ENCODE measurements around the gene ASIC3.
A peak's percentile ranks its signal among the peaks of the same experiment; 100 is the strongest.

Gene ASIC3

DNA sequence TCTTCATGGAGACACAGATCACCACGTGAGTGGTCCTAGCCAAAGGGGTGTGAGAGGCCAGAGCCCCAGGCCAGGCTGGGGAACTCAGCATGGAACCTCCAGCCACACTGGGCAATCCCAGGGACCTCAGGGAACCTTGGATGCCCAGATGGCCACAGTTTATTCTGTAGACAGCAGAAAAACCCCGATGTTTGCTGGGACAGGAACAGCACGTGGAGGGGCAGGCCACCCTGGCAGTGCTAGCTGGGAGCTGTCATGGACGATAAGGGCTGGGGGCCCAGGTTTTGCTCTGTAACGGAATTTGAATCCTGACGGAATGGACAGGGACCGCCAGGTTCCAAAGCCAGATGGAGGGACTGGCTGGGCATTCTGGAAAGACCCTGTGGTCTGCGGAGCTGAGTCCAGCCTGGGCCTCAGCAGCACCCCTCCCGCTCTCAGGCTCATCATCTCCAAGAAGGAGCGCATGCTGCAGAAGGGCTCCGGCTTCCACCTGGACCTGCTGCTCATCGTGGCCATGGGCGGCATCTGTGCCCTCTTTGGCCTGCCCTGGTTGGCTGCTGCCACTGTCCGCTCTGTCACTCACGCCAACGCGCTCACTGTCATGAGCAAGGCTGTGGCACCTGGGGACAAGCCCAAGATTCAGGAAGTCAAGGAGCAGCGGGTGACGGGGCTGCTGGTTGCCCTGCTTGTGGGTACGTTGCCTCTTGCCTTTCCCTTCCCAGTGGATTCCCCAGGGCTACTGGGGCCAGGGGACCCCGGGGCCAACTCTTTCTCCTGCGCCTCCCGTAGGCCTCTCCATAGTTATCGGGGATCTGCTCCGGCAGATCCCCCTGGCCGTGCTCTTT is 26.7 kb downstream of the ASIC3 start:
- DNase-seq = no peak

DNA sequence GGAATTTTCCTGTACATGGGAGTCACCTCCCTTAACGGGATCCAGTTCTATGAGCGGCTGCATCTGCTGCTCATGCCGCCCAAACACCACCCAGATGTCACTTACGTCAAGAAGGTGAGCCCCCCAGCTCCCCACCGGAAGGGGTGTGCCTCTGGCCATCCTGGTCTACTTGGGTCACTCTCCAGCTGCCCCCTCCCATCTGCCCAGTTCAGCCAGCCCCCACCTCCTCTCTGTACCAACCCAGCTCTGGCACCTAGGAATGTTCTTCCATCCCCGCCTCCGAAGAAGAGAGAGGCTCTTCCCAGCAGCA is 27.3 kb downstream of the ASIC3 start:
- no peak for DNase-seq

DNA sequence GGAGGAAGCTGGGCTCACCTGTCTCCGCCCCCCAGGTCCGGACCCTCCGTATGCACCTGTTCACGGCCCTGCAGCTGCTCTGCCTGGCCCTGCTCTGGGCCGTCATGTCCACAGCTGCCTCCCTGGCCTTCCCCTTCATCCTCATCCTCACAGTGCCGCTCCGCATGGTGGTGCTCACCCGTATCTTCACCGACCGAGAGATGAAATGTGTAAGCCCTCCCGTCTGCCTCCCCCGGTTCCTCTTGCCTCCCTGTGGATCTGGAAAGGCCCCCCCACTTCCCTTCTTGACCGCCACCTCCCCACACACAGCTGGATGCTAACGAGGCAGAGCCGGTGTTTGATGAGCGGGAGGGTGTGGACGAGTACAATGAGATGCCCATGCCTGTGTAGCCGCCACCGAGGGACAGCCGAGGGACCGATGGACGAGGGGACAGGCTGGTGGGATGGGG is 27.7 kb downstream of the ASIC3 start:
- no peak for DNase-seq

DNA sequence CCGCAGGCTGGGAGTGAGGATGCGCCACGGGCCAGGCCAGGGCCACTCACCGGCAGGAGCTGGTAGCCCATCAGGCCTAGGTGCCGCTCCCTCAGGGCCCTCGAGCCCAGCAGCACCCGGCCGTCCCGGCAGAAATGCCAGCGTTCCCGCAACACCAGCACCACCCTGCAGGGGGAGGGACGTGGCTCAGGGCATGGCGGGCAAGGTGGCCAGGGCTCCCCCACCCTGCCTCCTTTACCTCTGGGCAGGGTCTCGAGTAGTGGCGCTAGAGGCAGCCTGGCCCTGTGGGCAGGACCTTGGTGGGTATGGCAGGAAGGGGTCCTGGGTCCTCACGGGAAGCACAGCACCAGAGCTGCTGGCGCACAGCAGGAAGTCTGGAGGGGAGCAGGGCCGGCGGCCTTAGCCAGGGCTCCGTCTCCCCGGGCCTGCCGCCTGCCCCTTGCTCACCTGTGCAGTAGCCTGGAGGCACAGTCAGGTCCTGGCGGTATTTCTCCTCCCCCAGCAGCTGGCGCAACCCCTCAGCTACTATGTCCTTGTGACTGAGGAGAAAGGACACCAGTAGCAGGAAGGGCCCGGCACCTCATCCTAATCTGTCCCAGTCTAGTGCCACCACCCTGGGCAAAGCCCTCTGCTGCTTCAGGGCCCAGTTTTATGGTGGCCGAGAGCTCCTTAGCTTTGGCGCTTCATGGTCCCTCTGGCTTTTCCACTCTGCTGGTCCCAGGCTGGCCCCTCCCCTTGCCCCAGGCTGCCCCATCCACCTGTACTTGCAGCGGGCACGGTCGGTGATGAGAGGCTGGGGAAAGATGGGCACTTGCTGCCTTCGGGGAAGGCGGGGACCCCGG is 28.8 kb downstream of the ASIC3 start:
- DNase-seq = no peak

DNA sequence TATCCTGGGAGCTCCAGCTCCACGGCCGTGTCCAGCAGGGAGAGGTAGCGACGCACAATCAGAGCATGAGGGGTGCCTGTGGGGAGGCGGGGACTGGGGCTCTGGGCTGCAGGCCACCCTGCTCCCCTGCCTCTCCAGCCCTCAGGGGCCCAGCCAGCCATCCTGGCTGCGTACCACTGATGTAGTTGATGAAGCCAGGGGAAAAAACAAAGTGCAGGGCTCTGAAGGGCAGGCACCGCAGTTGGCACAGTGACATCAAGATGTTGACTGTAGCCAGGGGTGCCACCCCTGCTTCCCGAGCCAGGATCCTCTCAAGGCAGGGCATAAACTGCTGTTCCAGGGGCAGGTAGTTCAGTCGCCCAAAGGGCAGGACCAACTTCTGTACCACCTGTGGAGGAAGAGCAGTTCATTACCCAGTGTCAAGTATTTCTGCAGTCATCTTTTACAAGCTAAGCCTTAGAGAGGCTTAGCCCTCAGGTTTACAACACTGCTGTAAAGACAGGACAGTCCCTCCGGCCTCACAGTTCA is 29.4 kb downstream of the ASIC3 start:
- DNase-seq = no peak

DNA sequence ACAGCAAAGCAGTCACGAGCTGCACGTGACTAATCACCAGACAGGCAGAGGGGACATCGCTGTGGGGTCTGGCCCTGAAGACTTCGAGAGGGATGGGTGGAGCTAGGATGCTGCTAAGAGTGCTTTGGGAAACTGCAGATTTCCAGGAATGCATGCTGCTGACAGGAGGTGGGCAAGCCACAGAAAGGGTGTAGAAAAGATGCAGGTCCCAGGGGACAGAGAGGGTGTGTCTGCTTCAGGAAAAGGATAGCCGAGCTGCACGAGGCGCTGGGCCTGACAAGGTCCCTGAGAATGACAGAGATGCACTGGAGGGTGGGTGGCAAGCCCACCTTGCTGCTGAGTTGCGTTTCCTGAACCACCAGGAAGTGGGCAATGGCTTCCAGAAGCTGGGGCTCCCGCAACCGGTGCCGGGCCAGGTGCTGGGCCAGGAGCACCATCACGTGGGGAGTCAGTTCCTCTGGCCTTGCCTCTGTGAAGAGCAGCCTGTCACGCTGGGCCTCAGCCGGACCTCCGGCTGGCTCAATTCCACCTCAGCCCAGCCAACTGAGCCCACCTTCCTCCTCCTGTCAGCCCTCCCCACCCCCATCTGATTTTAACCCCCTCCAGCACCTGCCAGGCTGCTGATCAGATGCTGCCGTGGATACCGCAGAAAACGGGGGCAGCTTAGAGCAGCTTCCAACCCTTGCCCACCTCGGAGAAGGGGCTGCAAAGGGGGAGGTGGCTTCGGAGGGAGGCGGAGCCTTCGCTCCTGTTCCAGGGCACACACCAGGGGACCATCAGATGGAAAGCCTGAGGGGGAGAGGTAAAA is 30.1 kb downstream of the ASIC3 start:
- no peak for DNase-seq

DNA sequence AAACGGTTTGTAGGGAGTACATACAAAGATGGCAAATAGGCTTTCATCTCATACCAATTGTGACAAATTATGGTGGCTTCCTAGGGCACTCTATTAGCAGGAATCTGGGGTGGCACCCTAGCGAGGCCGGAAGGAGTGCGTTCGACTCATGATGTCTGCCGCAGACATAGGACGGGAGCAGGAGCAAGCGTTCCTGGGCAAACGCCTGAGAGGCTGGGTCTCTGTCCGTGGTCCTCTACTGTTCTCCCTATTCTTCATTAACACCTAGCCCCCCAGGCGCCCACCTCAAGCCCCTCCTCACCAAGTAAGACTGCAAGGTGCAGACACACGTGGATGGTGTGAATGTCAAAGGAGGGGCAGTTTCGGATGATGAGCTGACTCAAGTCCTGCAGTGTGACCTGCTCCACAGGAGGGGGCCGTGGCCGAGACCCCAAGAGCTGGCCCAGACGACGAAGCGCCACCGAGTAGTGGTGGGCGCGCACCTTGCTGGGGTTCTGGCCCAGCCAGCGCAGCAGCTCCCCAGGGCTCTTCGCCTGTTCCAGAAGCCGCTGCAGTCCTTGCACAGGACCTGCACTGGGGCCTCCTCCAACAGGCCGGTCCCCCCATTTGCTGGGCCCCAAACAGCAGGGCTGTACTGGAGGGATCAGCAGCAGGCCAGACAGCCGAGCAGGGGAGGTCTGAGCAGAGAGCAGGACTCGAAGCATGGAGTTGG is 31.0 kb downstream of the ASIC3 start:
- no peak for DNase-seq

DNA sequence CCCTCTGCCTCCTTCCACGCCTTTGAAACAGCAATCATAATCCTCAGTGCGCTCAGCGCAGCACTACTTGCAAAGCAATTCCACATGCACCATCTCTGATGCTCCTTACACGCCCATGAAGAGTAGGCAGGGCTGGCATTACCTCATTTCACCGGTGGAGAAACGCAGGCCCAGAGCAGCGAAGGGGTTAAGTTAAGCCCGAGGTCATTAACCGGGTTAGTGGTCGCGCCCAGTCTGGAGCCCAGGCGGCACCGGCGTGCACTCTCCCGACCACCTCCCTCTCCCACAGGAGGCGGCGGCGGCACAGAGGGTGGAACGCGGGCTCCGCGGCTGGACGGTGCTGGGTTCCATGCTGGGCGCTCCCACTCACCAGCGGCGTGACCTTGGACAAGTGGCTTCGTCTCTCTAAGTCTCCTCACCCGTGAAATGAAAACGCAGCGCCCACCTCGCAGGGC is 31.8 kb downstream of the ASIC3 start:
- no peak for DNase-seq

DNA sequence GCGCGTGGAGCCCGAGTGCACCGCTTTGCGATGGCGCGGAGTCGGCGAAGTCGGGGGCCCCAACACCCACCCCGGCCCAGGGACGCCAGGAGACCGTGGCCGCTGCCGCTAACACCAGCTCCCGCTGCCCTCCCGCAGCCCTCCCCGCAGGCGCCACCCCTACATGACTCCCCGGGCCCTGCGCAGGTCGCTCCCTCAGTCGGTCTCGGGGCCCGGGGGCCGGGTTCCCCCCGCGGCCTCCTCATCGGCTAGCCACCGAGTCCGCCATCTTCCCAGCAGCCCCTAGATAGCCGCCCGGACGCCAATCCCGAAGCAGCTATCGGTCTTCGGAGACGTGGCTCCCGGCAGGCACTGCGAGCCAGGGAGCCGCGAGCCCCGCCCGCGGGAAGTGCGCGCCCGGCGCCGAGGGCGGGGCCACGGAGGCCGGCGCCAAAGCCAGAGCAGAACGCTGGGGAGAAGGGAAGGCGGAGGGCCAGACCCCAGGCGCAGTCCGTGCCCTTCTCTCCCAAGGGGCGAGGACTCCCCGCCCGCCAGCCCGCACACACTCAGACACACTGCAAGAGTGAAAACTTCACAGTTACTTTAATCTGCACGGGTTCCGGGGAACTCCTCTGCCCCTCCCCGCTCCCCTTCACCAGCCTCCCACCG is 32.3 kb downstream of the ASIC3 start, which contains the start of gene FASTK:
Gene FASTK, minus strand, starts transcription at position 288 of the 648 bp plus-strand sequence. Its CDS starts 43 bp downstream, at position 245.
- DNase-seq = peak; percentile 91

DNA sequence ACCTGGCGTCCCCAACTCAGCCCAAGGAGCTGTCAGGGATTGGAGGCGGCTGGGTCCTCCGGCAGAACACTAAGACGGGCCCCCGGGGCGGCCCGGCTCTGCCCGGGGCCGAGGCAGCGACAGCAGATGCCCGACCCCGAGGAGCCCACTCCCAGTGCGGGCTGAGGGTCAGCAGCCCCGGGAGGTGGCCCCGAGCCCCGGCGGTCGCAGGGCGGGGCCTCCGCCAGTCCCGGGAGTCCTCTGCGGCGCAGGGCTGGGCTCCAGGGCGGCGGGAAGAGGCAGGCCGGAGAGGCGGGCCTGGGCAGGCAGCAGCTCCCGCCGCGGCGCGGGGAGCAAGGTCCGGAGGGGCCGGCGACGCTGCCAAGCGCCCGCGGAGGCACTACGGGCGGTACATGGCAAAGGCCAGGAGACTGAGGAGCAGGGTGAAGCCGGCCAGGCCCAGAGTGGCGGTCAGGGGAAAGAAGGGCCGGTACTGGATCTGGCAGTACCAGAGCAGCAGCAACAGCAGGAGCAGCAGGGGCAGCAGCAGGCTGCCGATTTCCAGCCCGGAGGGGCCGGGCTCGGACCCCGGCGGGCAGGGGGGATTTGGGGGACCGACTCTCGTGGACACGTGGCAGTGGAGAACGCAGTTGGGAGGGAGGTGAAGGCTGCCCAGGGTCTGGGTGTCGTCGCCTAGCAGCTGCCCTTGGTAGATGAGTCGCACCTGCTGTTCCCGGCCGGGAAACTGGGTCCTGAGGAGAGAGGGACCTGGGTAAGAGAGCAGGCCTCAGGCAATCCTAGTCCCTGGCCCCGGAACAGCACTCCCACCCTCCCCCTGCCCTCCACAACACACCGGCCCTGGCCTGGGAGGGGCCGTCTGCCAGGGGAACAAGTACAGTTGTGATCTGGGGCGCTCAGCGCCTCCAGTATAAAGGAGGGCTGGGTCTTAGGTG is 33.1 kb downstream of the ASIC3 start:
- no peak for DNase-seq

DNA sequence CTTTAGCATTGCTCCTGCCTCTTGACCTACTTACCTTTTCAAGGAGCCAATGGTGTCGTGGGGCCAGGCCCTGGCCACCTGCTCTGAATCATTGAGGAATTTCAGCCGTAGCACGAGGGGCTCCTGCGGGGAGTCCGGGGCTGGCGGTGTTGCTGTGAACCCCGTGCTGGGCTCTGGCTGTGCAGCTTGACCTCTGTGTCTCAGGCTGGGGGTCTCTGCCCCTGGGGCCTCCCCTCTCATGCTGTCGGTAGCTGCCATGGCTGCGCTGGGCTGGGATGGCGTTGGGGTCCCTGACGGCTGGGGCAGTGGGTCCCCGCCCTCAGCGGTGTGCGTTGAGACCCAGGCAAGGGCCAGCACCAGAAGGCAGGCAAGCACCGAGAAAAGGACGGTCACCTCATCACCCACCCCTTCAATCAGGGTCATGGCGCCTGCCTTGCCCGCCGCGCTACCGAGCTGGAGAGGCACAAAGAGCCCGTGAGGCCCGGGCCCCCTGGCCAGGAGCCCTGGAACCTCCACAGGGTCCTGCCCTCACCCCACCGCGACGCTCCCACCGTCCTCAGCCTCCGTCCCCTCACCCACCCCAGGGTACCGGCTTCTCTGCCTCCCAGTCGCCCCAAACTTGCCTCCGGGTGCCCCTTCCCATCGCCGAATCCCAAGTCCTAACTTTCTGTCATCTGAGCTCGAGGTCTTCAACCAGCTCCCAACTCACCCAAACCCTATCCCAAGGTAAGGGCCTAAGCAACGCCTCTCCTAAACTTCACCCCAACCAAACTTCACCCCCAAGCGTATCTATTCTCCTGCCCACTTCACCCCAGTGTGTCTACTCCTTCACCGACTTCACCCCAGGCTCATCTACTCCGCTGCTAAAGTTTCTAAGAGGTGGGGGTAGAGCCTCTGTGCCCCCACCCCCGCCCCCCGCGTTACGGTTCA is 34.1 kb downstream of the ASIC3 start:
- DNase-seq = no peak

DNA sequence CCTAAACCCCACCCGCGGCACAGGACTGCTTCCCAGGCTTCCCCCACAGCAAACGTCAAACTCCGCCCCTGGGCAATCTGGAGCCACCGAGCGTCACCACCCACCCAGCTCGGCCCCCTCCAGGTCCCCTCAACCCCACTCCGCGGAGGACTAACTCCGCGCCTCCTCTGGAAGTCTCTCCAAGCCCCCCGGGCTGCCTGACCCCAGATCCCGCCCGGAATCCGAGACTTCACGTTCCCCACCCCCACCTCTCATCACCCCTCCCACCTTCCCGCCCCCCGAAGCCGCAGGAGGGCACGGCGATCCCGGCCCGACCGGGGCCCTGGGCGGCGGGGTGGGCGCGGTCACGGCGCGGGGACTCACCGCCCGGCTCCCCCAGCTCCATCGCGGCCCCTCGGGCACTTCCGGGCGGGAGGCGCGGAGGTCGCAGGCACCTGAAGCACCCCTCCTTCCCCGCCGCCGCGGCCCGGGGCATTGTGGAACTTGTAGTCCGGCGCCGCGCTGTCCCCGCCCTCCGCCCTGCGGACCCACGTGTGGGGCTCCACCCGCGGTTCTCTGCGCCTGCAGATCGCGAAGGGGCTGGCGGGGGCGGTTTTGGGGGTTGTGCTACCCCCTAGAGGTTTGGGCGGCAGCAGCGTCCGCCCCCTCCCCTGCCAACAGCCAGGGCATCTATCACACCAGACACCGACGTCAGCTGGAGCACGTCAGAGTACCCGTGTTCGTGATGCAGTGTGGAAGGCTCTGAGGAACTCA is 34.9 kb downstream of the ASIC3 start, which contains the start of gene TMUB1:
Gene TMUB1, minus strand, starts transcription at position 423 of the 753 bp plus-strand sequence. CDS start 930 bp downstream, outside the sequence.
- peak; percentile 90 for DNase-seq

DNA sequence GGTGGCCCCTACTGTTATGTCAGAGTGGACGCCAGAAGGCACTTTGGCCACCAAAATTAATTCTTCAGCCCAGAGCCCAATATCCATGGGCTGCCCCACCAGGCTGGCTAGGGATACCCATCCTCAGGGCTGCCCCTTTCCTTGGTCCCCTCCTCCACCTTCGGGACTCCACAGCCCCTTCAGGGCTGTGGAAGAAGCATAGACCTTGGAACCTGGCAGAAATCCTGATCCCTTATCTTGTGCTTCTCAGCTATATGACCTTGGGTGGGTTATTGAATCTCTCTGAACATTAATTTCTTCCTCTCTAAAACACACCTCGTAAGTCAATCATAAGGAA is 35.5 kb downstream of the ASIC3 start:
- DNase-seq = no peak

DNA sequence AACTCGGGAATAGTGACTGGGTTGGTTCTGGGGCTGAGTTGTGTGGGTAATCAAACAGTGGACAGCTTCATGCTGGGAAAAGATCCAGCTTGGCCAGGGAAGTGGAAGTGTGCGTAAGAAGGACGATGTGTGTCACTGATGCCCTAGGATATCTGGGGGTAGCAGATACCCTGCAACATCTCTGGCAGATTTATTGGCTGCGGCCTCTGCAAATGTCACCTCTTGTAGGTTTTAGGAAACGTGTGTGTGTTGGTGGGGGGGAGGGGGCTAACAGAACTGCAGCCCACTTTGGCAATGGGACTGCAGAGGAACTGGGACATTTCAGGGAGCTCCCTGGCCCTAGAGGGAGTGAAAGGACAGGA is 37.0 kb downstream of the ASIC3 start:
- DNase-seq = no peak

DNA sequence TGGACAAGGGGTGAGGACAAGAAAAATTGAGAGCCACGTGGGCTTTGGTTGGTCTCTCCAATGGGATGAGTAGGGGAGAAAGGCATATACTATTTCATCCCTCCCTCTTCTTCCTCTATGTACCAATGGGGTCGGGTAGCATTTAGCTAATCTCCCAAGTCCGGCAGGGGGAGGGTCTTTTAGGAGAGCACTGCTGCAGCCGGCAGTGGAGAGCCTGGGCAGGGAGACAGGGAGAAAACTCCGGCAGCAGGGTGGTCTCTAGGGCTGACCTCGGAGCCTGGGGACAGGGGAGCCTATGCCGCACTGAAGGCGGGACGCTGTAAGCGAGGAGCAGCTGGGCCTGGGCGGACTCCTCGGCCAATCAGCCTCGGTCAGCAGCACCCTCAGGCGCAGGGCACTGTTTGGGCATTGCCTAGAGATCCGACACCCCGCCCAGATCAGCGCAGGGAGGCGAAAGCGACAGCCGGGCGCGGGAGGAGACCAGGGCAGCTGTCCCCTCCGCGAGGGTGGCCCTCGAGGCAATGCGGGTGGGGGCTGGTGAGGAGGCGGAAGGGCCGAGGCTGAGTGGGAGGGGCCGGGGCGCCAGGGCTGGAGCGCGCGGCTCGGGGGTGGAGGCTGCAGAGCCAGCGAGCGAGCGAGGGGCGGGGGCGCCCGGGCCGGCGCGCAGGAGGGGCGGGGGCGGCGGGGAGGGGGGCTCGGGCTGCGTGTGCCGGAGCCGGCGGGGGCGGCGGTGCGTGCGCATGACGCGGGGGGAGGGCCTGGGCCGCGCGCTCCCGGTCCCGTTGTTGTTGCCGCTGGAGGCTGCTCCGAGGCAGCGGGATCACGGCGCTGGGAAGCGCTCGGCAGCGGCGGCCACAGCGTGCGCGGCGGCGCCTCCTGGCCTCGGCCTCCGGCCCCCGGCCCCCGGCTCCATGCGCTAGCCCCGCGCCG is 37.6 kb downstream of the ASIC3 start, which contains the start of gene AGAP3:
Gene AGAP3, plus strand, starts transcription at position 785 of the 930 bp plus-strand sequence. CDS start 267 bp downstream, outside the sequence.
- peak; percentile 60 to 70 for DNase-seq

DNA sequence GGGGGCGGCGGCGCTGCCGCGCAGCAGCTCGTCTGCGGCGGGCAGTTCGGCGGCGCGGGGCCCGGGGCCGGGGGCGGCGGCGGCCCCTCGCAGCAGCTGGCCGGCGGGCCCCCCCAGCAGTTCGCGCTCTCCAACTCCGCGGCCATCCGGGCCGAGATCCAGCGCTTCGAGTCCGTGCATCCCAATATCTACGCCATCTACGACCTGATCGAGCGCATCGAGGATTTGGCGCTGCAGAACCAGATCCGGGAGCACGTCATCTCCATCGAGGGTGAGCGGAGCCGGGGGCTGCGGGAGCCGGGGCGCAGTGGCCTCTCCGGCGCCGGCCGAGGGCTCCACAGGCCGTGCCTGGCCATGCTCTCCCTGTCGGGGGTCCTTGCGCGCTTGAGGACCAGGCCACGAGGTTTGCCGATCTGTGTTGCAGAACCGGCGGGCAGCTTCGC is 38.5 kb downstream of the ASIC3 start:
- no peak for DNase-seq

All from CD4-positive, alpha-beta T cell treated with Interleukin-1 beta for 1 hour (primary cell).